OCI-LY3 (cell line): Measurements from ENCODE around the gene FGD2.

Experiments used
- H2AFZ ChIP-seq: fragments of 200-600, 300-600 bp; shearing (Covaris generic); 2 replicates; pipeline ENCODE4 v1.6.0; 2014; ENCODE audit warnings: antibody characterized with exemption, low read depth, low read length
- H3K27ac ChIP-seq: fragments of 200-600, 300-600 bp; sonication (generic); 2 replicates; pipeline ENCODE4 v1.5.1; 2014; ENCODE audit warnings: mild to moderate bottlenecking, low read length, moderate library complexity, mixed read lengths
- H3K27me3 ChIP-seq: fragments of 200-600, 300-600 bp; sonication (generic); 2 replicates; pipeline ENCODE4 v1.6.1; 2014; ENCODE audit warnings: low read depth, low read length, mixed read lengths
- H3K36me3 ChIP-seq: fragments of 200-600, 300-600 bp; sonication (generic); replicated peaks from 2 replicates; pipeline ENCODE3; 2014; ENCODE audit warnings: low read depth, low read length, mixed read lengths
- H3K4me1 ChIP-seq: fragments of 300-600, 200-600 bp; sonication (generic); 2 replicates; pipeline ENCODE4 v1.6.1; 2014; ENCODE audit warnings: low read length, mixed read lengths
- H3K4me2 ChIP-seq: fragments of 200-600, 300-600 bp; sonication (generic); 2 replicates; pipeline ENCODE4 v1.6.1; 2014; ENCODE audit warnings: low read length, mixed read lengths
- H3K4me3 ChIP-seq: fragments of 300-600, 200-600 bp; sonication (generic); 2 replicates; pipeline ENCODE4 v1.5.1; 2014; ENCODE audit warnings: antibody characterized with exemption, mild to moderate bottlenecking, low read length, moderate library complexity
- H3K79me2 ChIP-seq: fragments of 300-600, 200-600 bp; shearing (Covaris generic); 2 replicates; pipeline ENCODE4 v1.6.1; 2014; ENCODE audit warnings: mild to moderate bottlenecking, low read length, mixed read lengths
- H3K9ac ChIP-seq: fragments of 300-600, 200-600 bp; shearing (Covaris generic); 2 replicates; pipeline ENCODE4 v1.6.0; 2014; ENCODE audit warnings: mild to moderate bottlenecking, low read length, moderate library complexity
- H3K9me3 ChIP-seq: fragments of 200-600, 300-600 bp; shearing (Covaris generic); 2 replicates; pipeline ENCODE4 v1.6.1; 2014; ENCODE audit warnings: low read length, mixed read lengths; ENCODE audit not compliant: insufficient read depth
- H4K20me1 ChIP-seq: fragments of 200-600, 300-600 bp; sonication (generic); 2 replicates; pipeline ENCODE4 v1.6.1; 2016; ENCODE audit warnings: low read length, mixed read lengths; ENCODE audit not compliant: insufficient read depth
- EZH2phosphoT487 ChIP-seq: fragments of 200-600 bp; shearing (Covaris generic); IDR thresholded peaks from 2 replicates; pipeline ENCODE4 v1.6.1; 2018; ENCODE audit warnings: antibody characterized with exemption, mixed run types, low read depth
- TF ChIP-seq, protein P1 (sequence below): fragments of 200-600, 300-600 bp; sonication (generic); IDR thresholded peaks from 2 replicates; pipeline ENCODE4 v1.5.1; 2014; ENCODE audit warnings: antibody characterized with exemption, low read length, low read depth

FGD2 gene

DNA sequence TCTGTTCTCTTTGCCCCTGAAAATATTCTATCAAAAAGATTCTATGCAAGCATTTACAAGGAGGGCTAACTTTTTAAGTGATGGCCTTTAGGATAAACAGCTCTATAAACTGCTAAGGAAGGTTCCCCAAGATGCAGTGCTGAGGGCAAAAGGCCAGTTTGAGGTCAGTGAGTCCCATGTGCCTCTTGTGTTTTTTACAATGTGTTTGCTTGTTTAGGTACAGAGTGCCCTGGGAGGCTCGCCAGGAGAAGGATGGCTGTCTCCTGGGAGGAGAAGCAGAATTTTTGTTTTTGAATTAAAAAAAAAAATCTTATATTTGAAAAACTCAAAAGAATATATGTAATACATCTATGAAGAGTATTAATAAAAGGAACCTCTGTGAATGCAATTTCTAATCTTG lies 32.3 kb upstream of the FGD2 start:
- Histone ChIP-seq H3K36me3 (peaks cover 88% of the 10 kb centered on the region), H2AFZ (no peak overlapping the region), H3K4me1 (no peaks in the 10 kb centered on the region), H3K4me3 (no peak overlapping the region), H3K9ac (no peak overlapping the region), H3K27me3 (no peaks in the 10 kb centered on the region), H3K9me3 (no peaks in the 10 kb centered on the region), H3K27ac (no peak overlapping the region), H3K79me2 (no peaks in the 10 kb centered on the region), H3K4me2 (no peak overlapping the region), H4K20me1 (no peaks in the 10 kb centered on the region)
- TF ChIP-seq, protein P1, sequence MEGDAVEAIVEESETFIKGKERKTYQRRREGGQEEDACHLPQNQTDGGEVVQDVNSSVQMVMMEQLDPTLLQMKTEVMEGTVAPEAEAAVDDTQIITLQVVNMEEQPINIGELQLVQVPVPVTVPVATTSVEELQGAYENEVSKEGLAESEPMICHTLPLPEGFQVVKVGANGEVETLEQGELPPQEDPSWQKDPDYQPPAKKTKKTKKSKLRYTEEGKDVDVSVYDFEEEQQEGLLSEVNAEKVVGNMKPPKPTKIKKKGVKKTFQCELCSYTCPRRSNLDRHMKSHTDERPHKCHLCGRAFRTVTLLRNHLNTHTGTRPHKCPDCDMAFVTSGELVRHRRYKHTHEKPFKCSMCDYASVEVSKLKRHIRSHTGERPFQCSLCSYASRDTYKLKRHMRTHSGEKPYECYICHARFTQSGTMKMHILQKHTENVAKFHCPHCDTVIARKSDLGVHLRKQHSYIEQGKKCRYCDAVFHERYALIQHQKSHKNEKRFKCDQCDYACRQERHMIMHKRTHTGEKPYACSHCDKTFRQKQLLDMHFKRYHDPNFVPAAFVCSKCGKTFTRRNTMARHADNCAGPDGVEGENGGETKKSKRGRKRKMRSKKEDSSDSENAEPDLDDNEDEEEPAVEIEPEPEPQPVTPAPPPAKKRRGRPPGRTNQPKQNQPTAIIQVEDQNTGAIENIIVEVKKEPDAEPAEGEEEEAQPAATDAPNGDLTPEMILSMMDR = no peak

DNA sequence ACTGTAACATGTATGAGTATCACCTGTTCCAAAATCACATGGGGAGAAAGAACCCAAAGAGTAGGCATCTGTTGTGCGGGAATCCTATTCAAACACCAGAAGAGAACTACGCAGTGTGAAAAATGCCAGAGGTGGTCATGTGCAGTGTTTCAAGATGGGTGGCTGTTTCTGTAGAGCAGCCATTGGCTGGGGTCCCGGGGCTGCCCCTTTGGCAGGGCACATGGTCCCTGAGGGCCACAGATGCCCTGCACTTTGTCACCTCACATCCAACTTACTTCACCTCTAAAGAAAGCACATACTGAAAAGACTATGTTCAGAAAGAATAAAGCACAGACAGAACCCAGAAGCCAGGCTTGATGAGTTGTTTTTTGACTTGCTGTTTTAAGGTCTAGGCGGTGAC lies 31.8 kb upstream of the FGD2 start:
- no peak overlapping the region for H3K9ac ChIP-seq
- peaks cover 87% of the 10 kb centered on the region for H3K36me3 ChIP-seq
- no peaks in the 10 kb centered on the region for H3K79me2 ChIP-seq
- H3K27me3 ChIP-seq = no peaks in the 10 kb centered on the region
- H3K9me3 ChIP-seq = no peaks in the 10 kb centered on the region
- H2AFZ ChIP-seq = no peak overlapping the region
- no peak overlapping the region for H3K4me3 ChIP-seq
- H3K4me2 ChIP-seq = no peak overlapping the region
- TF ChIP-seq EZH2phosphoT487 = no peak
- TF ChIP-seq, protein P1 = no peak
- H3K27ac ChIP-seq = no peak overlapping the region
- H3K4me1 ChIP-seq = no peaks in the 10 kb centered on the region
- no peaks in the 10 kb centered on the region for H4K20me1 ChIP-seq

DNA sequence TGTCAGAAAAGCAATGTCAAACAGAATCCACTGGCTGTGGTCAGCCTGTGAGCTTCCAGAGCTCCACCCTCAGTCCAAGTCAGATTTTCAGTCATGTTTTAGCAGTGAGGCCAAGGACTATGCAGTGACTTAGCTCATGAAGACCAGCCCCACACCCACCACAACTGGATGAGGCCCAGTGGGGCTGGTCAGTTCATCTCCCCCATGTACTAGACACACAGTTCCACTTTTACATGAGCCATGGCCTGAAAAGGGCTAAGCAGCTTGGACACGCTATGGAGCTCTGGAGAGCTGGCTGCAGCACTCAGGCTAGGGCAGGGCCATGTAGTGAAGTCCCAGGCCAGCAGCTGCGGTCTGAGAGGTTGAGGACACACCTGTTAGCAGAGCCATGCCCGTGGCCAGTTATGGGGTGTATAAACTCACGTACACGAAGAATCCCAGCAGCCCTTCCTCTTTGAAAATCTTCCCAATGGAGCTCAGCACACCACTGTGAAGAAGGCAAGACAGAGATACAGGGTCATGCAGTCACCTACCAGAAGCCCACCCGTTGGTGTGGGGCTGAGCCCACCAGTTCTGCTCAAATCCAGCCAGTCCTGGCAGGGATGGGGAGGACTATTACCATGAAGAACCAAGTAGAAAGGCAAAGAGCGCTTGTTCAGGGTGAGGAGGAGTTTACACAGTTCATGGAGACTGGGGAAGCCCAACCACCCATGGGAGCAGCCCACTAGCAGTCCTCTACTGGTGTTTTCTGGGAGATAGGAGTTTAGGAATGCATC lies 30.0 kb upstream of the FGD2 start:
- Histone ChIP-seq H3K36me3 (peaks cover 77% of the 10 kb centered on the region), H4K20me1 (peaks cover 14% of the 10 kb centered on the region), H3K4me2 (no peak overlapping the region), H3K4me1 (no peaks in the 10 kb centered on the region), H3K9me3 (no peaks in the 10 kb centered on the region), H3K79me2 (peaks cover 16% of the 10 kb centered on the region), H3K4me3 (no peak overlapping the region), H2AFZ (no peak overlapping the region), H3K9ac (no peak overlapping the region), H3K27ac (no peak overlapping the region), H3K27me3 (no peaks in the 10 kb centered on the region)
- no peak for TF ChIP-seq EZH2phosphoT487
- TF ChIP-seq, protein P1 = no peak

DNA sequence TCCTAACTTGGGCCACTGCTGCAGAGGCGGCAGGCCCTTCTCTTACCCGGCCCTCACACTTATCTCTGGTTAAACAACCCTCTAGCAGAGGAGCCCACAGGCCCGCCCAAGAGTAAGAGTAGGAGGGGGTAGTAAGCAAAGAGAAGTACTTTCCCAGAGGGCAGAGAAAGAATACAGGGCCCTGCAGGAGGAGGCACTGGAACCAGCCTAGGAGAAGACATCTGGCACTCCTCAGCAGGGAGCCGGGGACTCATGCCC lies 29.5 kb upstream of the FGD2 start:
- H3K4me2 ChIP-seq = no peak overlapping the region
- H3K4me1 ChIP-seq = no peaks in the 10 kb centered on the region
- TF ChIP-seq, protein P1 = no peak
- peaks cover 74% of the 10 kb centered on the region for H3K36me3 ChIP-seq
- H3K27ac ChIP-seq = no peak overlapping the region
- no peak overlapping the region for H3K9ac ChIP-seq
- peaks cover 19% of the 10 kb centered on the region for H4K20me1 ChIP-seq
- H3K4me3 ChIP-seq = no peak overlapping the region
- peaks cover 21% of the 10 kb centered on the region for H3K79me2 ChIP-seq
- no peaks in the 10 kb centered on the region for H3K9me3 ChIP-seq
- H2AFZ ChIP-seq = no peak overlapping the region
- no peaks in the 10 kb centered on the region for H3K27me3 ChIP-seq
